H54 (cell line): Measurements from ENCODE around the gene CGNL1.

ENCODE experiments used
- DNase-seq: peaks from one replicate; pipeline ENCODE4 v3.0.0; 2011; ENCODE audit warnings: low spot score, mixed read lengths; ENCODE audit not compliant: insufficient read length
- FAIRE-seq: peaks from 3 replicates; lab custom pipeline; 2011; peaks lifted over from hg19 to GRCh38; lab: Jason Lieb, UNC
- POLR2A ChIP-seq: IDR thresholded peaks from 2 replicates; pipeline ENCODE4 v1.6.1; 2011; ENCODE audit warnings: low read depth, mild to moderate bottlenecking, low read length

The CGNL1 gene

GRCh38 chr15:57521503-57521902 lies 145.2 kb downstream of the CGNL1 start:
- FAIRE-seq, result no peak
- TF ChIP-seq POLR2A, result no peak
- DNase-seq, result no peak

- no peak for DNase-seq
- FAIRE-seq, result no peak
- no peak for TF ChIP-seq POLR2A
Observed at GRCh38 chr15:57522148-57522547, 145.8 kb downstream of the CGNL1 start.

GRCh38 chr15:57525581-57525980 lies 149.3 kb downstream of the CGNL1 start:
- FAIRE-seq (no peak), DNase-seq (no peak)
- TF ChIP-seq POLR2A, result no peak

GRCh38 chr15:57526076-57526475 lies 149.8 kb downstream of the CGNL1 start:
- TF ChIP-seq POLR2A, result no peak
- DNase-seq, result no peak

GRCh38 chr15:57526615-57527014 lies 150.3 kb downstream of the CGNL1 start:
- FAIRE-seq, result no peak
- no peak for TF ChIP-seq POLR2A
- DNase-seq, result no peak

More at GRCh38 chr15:57526076-57526475, 149.8 kb downstream of the CGNL1 start:
- no peak for FAIRE-seq

- peak; percentile 78 for FAIRE-seq
- DNase-seq, result peak; percentile 45
- no peak for TF ChIP-seq POLR2A
Observed at GRCh38 chr15:57527382-57528091, 151.2 kb downstream of the CGNL1 start.

- no peak for FAIRE-seq
- TF ChIP-seq POLR2A, result no peak
- no peak for DNase-seq
Observed at GRCh38 chr15:57528940-57529565, 152.7 kb downstream of the CGNL1 start.

GRCh38 chr15:57529748-57530147 lies 153.4 kb downstream of the CGNL1 start:
- no peak for DNase-seq
- no peak for TF ChIP-seq POLR2A
- no peak for FAIRE-seq

- TF ChIP-seq POLR2A, result no peak
- FAIRE-seq (no peak), DNase-seq (no peak)
Observed at GRCh38 chr15:57532731-57533447, 156.6 kb downstream of the CGNL1 start.

GRCh38 chr15:57533448-57533799 lies 157.1 kb downstream of the CGNL1 start:
- no peak for FAIRE-seq
- TF ChIP-seq POLR2A, result no peak

GRCh38 chr15:57534281-57534680 lies 158.0 kb downstream of the CGNL1 start:
- DNase-seq (no peak), FAIRE-seq (no peak)
- no peak for TF ChIP-seq POLR2A

More at GRCh38 chr15:57533448-57533799, 157.1 kb downstream of the CGNL1 start:
- DNase-seq, result no peak

GRCh38 chr15:57537072-57537471 lies 160.8 kb downstream of the CGNL1 start:
- peak; percentile 54 for DNase-seq
- no peak for TF ChIP-seq POLR2A
- FAIRE-seq, result no peak

- FAIRE-seq (no peak), DNase-seq (no peak)
- TF ChIP-seq POLR2A, result no peak
Observed at GRCh38 chr15:57537488-57538264, 161.4 kb downstream of the CGNL1 start.

GRCh38 chr15:57538265-57538529 lies 161.9 kb downstream of the CGNL1 start:
- FAIRE-seq (no peak), DNase-seq (no peak)
- TF ChIP-seq POLR2A, result no peak
